ENCODE results near the gene SCN5A. TPM values are rescaled to one million over a fixed set of nuclear protein-coding genes. Genes with fewer than 3 reads are reported as not detected.

Gene SCN5A
- total and polyA plus RNA-seq, 2 of the 8 experiments (the other 6 are each of a cell fraction or from before 2014, with no cell fraction given): 4.8 to 11.4 TPM

- no peak overlapping the region for H4K5ac ChIP-seq (ENCODE audit: insufficient read length, low read depth, low read length)
- H2BK120ac ChIP-seq (replicated peaks; ENCODE audit: low read depth, low read length): no peak overlapping the region
- no peak overlapping the region for H3K4me2 ChIP-seq (ENCODE audit: insufficient read depth in 1 of 2, low read depth in 2 of 2, low read length in 2 of 2)
- no peak overlapping the region for H3K4ac ChIP-seq (replicated peaks; ENCODE audit: insufficient read length, low read depth, low read length)
- no peak overlapping the region for H2AFZ ChIP-seq (ENCODE audit: low read length)
- no peaks in the 10 kb centered on the region for H3K4me1 ChIP-seq (replicated peaks in 1 of 4; ENCODE audit: control insufficient read depth in 3 of 4, insufficient read depth in 4 of 4, low read length in 3 of 4)
- TF ChIP-seq KDM1A (IDR thresholded peaks at IDR 0.05; ENCODE audit: borderline replicate concordance, low read length) (no peak), CREB1 (IDR thresholded peaks at IDR 0.05) (no peak), SP2 (IDR thresholded peaks at IDR 0.05; ENCODE audit: low read length) (no peak), YY1 (IDR thresholded peaks at IDR 0.05; ENCODE audit: low read depth, low read length) (no peak), ZNF274 (IDR thresholded peaks at IDR 0.05; ENCODE audit: borderline replicate concordance, extremely low read depth, low read length) (no peak), SRF (IDR thresholded peaks at IDR 0.05; ENCODE audit: low read depth, low read length) (no peak), CHD2 (IDR thresholded peaks at IDR 0.05; ENCODE audit: low read length) (no peak), ASH2L (IDR thresholded peaks at IDR 0.05; ENCODE audit: low read length) (no peak)
- FAIRE-seq: no peak
- H4K8ac ChIP-seq (ENCODE audit: extremely low read depth, insufficient read depth, low read length): no peak overlapping the region
- no peak overlapping the region for H3K14ac ChIP-seq (ENCODE audit: insufficient read length)
- no peak for DNase-seq (ENCODE audit: low read depth in 1 of 2, low spot score in 2 of 2)
- no peak overlapping the region for H2BK12ac ChIP-seq (ENCODE audit: low read depth, low read length)
- H3K4me3 ChIP-seq (ENCODE audit: extremely low read depth in 1 of 4, insufficient read depth in 2 of 4, low read depth in 3 of 4, low read length in 4 of 4): no peak overlapping the region
- H2BK20ac ChIP-seq (ENCODE audit: low read length): no peak overlapping the region
- no peak overlapping the region for H2AK5ac ChIP-seq (ENCODE audit: low read depth, low read length)
- no peaks in the 10 kb centered on the region for H3K79me1 ChIP-seq (ENCODE audit: low read depth, low read length)
- H2BK5ac ChIP-seq (ENCODE audit: low read depth, low read length): no peak overlapping the region
- H3K36me3 ChIP-seq (ENCODE audit: control insufficient read depth in 2 of 4, insufficient read depth in 4 of 4, low read length in 3 of 4): no peaks in the 10 kb centered on the region
- 87% methylated on average over 5 of the region's 5 CpGs; no CpG with 5 or more reads in 1 of the 2 experiments for WGBS, 2 experiments (ENCODE audit: extremely low coverage in 1 of 2, insufficient coverage in 1 of 2, insufficient read length in 1 of 2, insufficient replicate concordance in 2 of 2, low coverage in 1 of 2, low lambda C conversion rate in 2 of 2, missing lambda C conversion rate in 1 of 2)
- no peaks in the 10 kb centered on the region for H3K79me2 ChIP-seq (ENCODE audit: control insufficient read depth in 1 of 2, insufficient read depth in 2 of 2, low read length in 2 of 2)
- no peak overlapping the region for H3K23ac ChIP-seq (ENCODE audit: insufficient read length)
- H4K20me1 ChIP-seq (replicated peaks in 1 of 2; ENCODE audit: control insufficient read depth in 1 of 2, insufficient read depth in 2 of 2, low read length in 2 of 2): no peaks in the 10 kb centered on the region
- no peaks in the 10 kb centered on the region for H3K23me2 ChIP-seq (ENCODE audit: low read depth, low read length)
- no peaks in the 10 kb centered on the region for H3K9me3 ChIP-seq (ENCODE audit: insufficient read depth in 2 of 2, low read depth in 1 of 2, low read length in 1 of 2)
- no peak overlapping the region for H3K18ac ChIP-seq (ENCODE audit: extremely low read depth, low read length)
- no peak overlapping the region for H2BK15ac ChIP-seq (ENCODE audit: low read length)
- ChIA-PET POLR2A (ENCODE audit: partially characterized antibody) (no interaction called here), CTCF (ENCODE audit: partially characterized antibody) (interaction anchor here (0.6 to 30.9 kb wide), 4 partner anchors 26 to 90 kb away, joined by 3 to 538 read pairs (median 8); partner anchors contain the start of gene SCN5A)
- H3K9ac ChIP-seq (replicated peaks in 1 of 4; ENCODE audit: extremely low read depth in 1 of 4, low read depth in 3 of 4, low read length in 3 of 4): no peak overlapping the region
- H3K27ac ChIP-seq (ENCODE audit: low read depth, low read length): no peak overlapping the region; the same call in 1 of the 2 replicates
- H3K27me3 ChIP-seq (replicated peaks in 1 of 4; ENCODE audit: control insufficient read depth in 3 of 4, extremely low read depth in 1 of 4, insufficient read depth in 3 of 4, low read length in 3 of 4): no peaks in the 10 kb centered on the region
- H4K91ac ChIP-seq (replicated peaks; ENCODE audit: insufficient read length, low read length): no peak overlapping the region
- no peak overlapping the region for H3K56ac ChIP-seq (replicated peaks; ENCODE audit: insufficient read length, low read depth, low read length)
These were observed 38.6 kb downstream of the SCN5A start for GRCh38 chr3:38610934-38611333.
